HG03442 (cell line): ENCODE results near the gene NHP2.

Source experiments
- ATAC-seq: cut with Tn5 transposase; IDR thresholded peaks from one replicate; pipeline ENCODE4 v1.9.1; 2021; ENCODE audit warnings: mild to moderate bottlenecking, moderate library complexity; ENCODE audit not compliant: unreplicated experiment

The NHP2 gene

DNA sequence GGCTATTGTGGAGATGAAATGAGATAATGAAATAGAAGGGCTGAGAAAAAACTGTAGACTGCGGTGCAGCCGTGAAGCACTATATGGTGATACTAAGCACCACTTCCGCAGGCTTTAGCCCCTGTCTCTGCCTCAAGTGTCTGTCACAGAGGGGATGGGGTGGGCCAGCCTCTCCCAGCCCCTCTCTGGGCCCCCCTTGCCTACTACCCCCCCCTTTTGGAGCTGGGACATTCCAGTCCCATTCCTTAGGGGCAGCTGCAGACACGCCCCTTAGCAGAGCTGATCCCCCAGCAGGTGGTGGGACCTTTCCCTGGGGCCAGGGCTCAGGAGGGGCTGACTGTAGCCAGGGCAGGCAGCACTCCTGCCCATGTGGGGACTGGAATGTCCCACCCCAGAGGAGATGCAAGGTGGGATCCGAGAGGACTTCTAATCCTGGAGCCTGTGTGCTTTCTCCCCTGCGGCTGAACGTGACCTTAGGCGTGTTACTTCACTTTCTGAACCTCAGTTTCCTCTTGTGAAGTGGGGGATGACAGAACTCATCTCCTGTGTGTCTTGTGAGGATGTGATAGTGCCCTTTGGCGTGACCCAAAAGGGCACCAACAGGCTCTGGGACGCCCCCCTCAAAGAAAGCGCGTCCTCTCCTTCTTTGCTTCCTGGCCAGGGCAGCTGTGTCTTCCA, 38.4 kb downstream of the NHP2 start:
- no peak for ATAC-seq

- ATAC-seq: no peak
Measured at GRCh38 chr5:178114325-178115135, 39.2 kb downstream of the NHP2 start.

- ATAC-seq: no peak
Measured at GRCh38 chr5:178113841-178114324, 39.8 kb downstream of the NHP2 start.

DNA sequence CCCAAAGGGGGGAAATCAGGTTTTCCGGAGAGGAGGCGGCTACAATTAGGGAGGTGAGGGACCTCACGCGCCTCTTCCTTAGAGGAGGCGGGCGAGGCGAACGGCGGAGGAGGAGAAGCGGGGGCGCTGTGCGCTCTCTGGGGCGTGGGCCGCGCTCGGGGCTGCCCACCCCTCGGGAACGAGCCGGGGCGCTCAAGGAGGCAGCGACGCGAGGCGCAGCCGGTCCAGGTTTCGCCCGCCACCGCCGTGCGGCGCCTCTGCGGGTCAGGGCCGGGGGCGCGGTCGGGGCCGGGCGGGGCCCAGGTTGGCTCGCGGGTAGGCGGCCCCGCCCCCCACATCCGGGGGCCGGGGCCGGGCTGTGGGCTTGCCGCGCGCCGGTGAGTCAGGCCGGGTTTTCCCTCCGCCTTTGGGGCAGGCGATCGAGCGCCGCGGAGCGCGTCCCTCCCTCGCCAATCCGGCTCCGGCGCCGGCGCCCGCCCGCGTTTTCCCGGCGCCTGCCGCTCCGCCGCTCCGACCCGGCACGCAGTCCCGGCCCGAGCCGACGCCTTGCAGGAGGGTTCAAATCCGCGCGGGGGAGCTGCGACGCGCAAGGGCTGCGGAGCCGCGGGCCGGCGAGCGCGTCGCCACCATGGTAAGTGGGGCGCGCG, 40.4 kb downstream of the NHP2 start, which contains the start of gene N4BP3:
TSS of gene N4BP3 (plus strand) at position 392 of the 647 bp plus-strand sequence. CDS start 6,052 bp downstream, outside the sequence.
- ATAC-seq: peak; percentile 47

DNA sequence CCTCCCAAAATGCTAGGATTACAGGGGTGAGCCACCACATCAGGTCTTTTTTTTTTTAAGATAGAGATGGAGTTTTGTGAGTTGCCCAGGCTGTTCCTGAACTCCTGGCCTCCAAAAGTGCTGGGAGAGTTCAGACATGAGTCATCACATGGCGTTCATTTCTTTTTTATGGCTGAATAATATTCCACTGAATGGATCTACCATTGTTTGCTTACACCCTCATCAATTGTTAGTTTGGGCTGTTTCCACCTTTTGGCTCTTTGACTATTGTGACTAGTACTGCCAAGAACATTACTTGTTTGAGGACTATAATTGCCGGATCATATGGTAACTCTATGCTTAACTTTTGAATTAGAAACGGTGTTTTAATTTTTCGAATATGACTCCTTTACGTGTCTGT, 41.1 kb downstream of the NHP2 start:
- ATAC-seq: no peak

- ATAC-seq: no peak
Measured at GRCh38 chr5:178111925-178112324, 41.8 kb downstream of the NHP2 start.

DNA sequence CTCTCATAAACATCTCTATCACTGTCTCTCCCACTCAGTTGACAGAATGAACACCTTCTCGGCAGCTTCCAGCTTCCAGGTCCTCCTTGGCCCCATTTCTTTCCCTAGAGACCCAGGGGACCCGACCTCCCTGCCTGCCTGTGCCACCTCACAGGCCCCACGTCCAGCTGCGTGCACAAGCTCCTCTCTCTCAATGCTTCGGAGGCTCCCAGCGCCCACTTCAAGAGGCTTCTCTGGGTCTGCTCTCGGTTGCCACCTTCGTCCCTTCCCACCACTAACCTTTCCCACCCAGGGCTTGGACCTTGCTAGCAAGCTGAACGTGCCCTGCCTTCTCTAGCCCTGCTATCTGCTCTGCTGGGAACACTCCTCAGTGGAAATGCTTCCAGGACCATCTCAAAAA, 43.2 kb downstream of the NHP2 start:
- ATAC-seq: no peak

DNA sequence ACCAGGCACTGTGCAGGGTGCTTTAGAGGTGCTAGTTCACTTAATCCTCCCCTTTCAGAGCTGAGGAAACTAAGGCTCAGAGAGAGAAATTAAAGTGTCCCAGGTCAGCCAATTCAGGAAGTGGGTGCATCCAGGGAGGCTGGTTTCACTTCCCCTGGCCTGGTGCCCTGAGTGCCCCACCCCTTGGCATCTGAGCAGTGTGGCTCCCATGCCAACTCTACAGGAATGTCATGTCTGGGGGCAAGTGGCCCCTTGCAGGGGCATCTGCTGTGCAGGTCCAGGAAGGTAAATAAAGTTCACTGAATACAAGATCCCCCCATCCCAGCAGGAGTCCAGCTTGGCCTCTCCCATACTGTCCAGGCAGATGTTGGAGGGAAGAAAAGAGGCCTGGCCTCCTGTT, 44.7 kb downstream of the NHP2 start:
- ATAC-seq: no peak

DNA sequence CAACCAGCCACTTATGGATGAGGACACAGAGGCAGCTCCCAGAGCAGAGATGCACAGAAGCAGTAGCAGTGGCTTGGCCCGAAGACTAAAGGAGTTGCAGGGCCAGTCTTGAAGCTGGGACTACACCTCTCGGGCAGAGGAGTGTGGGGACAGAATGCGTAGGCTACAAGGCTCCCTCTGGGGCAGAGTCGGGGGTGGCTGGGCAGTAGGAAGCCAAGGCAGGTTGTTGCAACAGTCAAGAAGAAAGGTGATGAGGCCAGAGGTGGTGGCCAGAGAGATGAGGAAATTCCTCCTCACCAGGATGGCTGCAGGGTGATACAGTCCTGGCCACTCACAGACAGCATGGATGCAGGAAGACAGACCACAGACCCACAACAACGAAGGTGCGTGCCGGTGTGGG, 45.2 kb downstream of the NHP2 start:
- ATAC-seq: no peak

DNA sequence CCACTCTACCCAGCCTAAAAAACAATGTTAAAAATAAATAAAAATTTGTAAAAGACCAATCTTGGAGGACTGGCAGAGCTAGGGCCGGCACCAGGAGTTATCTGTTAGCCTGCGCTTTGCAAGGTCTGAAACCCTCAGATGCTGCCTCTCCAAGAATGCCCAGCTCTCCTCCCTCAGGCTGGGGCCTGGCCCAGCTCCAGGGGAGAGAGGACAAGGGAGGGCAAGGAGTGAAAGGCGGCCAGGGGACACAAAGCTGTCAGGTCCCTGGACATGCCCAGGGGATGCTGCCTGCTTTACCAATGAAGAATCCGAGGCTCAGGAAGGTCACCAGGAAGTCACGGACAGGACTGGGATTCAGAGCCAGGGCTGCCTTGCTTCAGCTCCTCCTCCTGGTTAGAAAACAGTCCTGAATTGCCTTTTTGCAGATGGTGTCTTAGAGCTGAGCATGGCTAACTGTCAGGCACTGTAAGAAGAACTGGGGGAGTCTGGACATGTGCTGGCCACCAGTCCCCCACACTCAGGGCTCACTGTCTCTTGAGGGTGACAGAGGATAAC, 45.9 kb downstream of the NHP2 start:
- ATAC-seq: no peak

- ATAC-seq: no peak
Measured at GRCh38 chr5:178106556-178107239, 47.0 kb downstream of the NHP2 start.

DNA sequence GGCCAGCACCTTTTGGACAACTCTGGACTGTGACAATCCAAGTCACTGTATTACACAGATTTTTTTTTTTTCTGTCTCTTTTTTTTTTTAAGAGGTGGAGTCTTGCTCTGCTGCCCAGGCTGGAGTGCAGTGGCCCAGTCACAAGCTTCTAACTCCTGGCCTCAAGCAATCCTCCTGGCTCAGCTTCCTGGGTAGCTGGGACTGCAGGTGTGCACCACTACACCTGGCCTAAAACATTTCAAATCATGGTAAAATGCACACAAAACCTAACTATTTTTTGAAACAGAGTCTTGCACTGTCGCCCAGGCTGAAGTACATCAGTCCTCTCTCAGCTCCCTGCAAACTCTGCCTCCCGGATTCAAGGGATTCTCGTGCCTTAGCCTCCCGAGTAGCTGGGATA, 47.6 kb downstream of the NHP2 start:
- ATAC-seq: no peak

GRCh38 chr5:178104492-178104891, 49.2 kb downstream of the NHP2 start:
- ATAC-seq: no peak

DNA sequence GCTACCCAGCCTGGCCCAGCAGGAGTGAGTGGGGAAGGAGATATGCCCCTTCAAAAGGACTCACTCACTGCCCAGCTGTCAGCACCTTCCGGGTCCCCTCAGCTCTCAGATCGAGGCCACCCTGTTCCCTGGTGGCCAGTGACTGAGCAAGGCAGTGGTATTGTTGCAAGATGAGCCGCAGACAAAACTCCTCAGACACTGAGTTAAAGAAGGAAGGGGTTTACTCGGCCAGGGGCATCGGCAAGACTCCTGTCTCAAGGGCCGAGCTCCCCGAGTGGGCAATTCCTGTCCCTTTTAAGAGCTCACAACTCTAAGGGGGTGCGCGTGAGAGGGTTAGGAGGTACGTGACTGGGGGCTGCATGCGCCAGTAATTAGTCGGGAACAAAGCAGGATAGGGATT, 50.1 kb downstream of the NHP2 start:
- no peak for ATAC-seq
